Ovary (tissue), 3 donors: ENCODE measurements around the gene AFAP1L2.

ENCODE experiments used
- EP300 ChIP-seq: sonication (generic); formaldehyde crosslinking; IDR thresholded peaks from one replicate; pipeline ENCODE4 v1.6.1; 2017; ENCODE audit warnings: antibody characterized with exemption
- POLR2A ChIP-seq: fragments of 450-650 bp; IDR thresholded peaks from one replicate; pipeline ENCODE4 v1.6.1; 2017; ENCODE audit warnings: antibody characterized with exemption, mild to moderate bottlenecking, moderate library complexity
- TF ChIP-seq, protein P1 (sequence below), 3 donors: fragments of 450-650 bp in 2 of 3; fragments of 200-600 bp in 1 of 3; IDR thresholded peaks; one replicate each; pipeline versions ENCODE4 v1.5.1 to v1.8.0; 2016 to 2022; ENCODE audit warnings: antibody characterized with exemption in 3 of 3, mild to moderate bottlenecking in 1 of 3
- donor health status: DM: no; HTN: no; CAD: no.

GRCh38 chr10:114385557-114385956 lies 18.7 kb downstream of the AFAP1L2 start:
- TF ChIP-seq POLR2A (no peak), EP300 (no peak)
- TF ChIP-seq, protein P1, sequence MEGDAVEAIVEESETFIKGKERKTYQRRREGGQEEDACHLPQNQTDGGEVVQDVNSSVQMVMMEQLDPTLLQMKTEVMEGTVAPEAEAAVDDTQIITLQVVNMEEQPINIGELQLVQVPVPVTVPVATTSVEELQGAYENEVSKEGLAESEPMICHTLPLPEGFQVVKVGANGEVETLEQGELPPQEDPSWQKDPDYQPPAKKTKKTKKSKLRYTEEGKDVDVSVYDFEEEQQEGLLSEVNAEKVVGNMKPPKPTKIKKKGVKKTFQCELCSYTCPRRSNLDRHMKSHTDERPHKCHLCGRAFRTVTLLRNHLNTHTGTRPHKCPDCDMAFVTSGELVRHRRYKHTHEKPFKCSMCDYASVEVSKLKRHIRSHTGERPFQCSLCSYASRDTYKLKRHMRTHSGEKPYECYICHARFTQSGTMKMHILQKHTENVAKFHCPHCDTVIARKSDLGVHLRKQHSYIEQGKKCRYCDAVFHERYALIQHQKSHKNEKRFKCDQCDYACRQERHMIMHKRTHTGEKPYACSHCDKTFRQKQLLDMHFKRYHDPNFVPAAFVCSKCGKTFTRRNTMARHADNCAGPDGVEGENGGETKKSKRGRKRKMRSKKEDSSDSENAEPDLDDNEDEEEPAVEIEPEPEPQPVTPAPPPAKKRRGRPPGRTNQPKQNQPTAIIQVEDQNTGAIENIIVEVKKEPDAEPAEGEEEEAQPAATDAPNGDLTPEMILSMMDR (IDR thresholded peaks at IDR 0.05), result no peak
